Effector CD8-positive, alpha-beta T cell (primary cell): ENCODE results near the gene KLHL24.
"Not testable (repeated sequence)": the region's sequence is repeated elsewhere in the genome, so short reads cannot be mapped to it uniquely, and the experiment has no call there.

Experiments used
- DNase-seq: peaks from one replicate; lab custom pipeline; 2025; lab: John Stamatoyannopoulos, UW
- total RNA-seq, 4 experiments: gene quantifications; one replicate each; lab custom pipeline; 2026; lab: John Stamatoyannopoulos, UW

The KLHL24 gene
- 112 to 249 (median 205) reads per million in 4 experiments for total RNA-seq

GRCh38 chr3:183635431-183636220 lies at the start of gene KLHL24:
TSS of gene KLHL24 (plus strand) at chr3:183635623. CDS start at chr3:183650357, 14,734 bp downstream.
- peak; percentile 82 for DNase-seq

GRCh38 chr3:183586477-183586876 lies 48.9 kb upstream of the KLHL24 start:
- DNase-seq: no peak

GRCh38 chr3:183587336-183587735 lies 48.1 kb upstream of the KLHL24 start:
- DNase-seq: no peak

GRCh38 chr3:183590442-183590841 lies 45.0 kb upstream of the KLHL24 start:
- no peak for DNase-seq

- no peak for DNase-seq
These were observed 43.4 kb upstream of the KLHL24 start for GRCh38 chr3:183591881-183592521.

GRCh38 chr3:183592821-183593220 lies 42.6 kb upstream of the KLHL24 start:
- DNase-seq: no peak

GRCh38 chr3:183594636-183595035 lies 40.8 kb upstream of the KLHL24 start:
- DNase-seq: no peak

GRCh38 chr3:183597959-183598358 lies 37.5 kb upstream of the KLHL24 start:
- no peak for DNase-seq

GRCh38 chr3:183611326-183611725 lies 24.1 kb upstream of the KLHL24 start:
- not testable (repeated sequence) for DNase-seq

GRCh38 chr3:183613366-183614285 lies 21.8 kb upstream of the KLHL24 start:
- no peak for DNase-seq

GRCh38 chr3:183618542-183618941 lies 16.9 kb upstream of the KLHL24 start:
- no peak for DNase-seq

GRCh38 chr3:183619010-183619409 lies 16.4 kb upstream of the KLHL24 start:
- no peak for DNase-seq

GRCh38 chr3:183619624-183620251 lies 15.7 kb upstream of the KLHL24 start:
- no peak for DNase-seq

- no peak for DNase-seq
These were observed 15.2 kb upstream of the KLHL24 start for GRCh38 chr3:183620252-183620628.

- DNase-seq: not testable (repeated sequence)
These were observed 12.9 kb upstream of the KLHL24 start for GRCh38 chr3:183622473-183622872.

GRCh38 chr3:183626877-183627594 lies 8.4 kb upstream of the KLHL24 start:
- no peak for DNase-seq

- no peak for DNase-seq
These were observed 5.7 kb upstream of the KLHL24 start for GRCh38 chr3:183629546-183630301.

- no peak for DNase-seq
These were observed 3.7 kb upstream of the KLHL24 start for GRCh38 chr3:183631715-183632114.

GRCh38 chr3:183632725-183633124 lies 2.7 kb upstream of the KLHL24 start:
- DNase-seq: not testable (repeated sequence)

GRCh38 chr3:183634707-183635106 lies 716 bp upstream of the KLHL24 start:
- DNase-seq: no peak
